H1 (cell line): ENCODE results near the gene PLEKHG5. TPM values are rescaled to one million over a fixed set of nuclear protein-coding genes. Genes with fewer than 3 reads are reported as not detected.

ENCODE experiments used
- CHD7 ChIP-seq: fragments of 300-600 bp; sonication (generic); IDR thresholded peaks from 2 replicates; pipeline ENCODE4 v1.7.1; 2012; ENCODE audit warnings: low read length, moderate library complexity, mild to moderate bottlenecking, inconsistent platforms; ENCODE audit not compliant: insufficient replicate concordance
- POLR2AphosphoS5 ChIP-seq: IDR thresholded peaks from 2 replicates; pipeline ENCODE4 v1.6.1; 2011; ENCODE audit warnings: low read depth, low read length
- polyA plus RNA-seq, 7 experiments: library from polyadenylated mRNA; depleted of rRNA in 3 of 7; stranded (reverse) in 5 of 7; unstranded in 2 of 7; fragments of >200 nt in 5 of 7; fragments of 200-250 nt in 2 of 7; gene quantifications; 1 replicate in 5 of 7; 2 replicates in 1 of 7; 4 replicates in 1 of 7; pipeline versions ENCODE4 v1.2.1 to v1.2.3, GENCODE V29; 2011 to 2013; ENCODE audit warnings: missing spikeins in 2 of 7, mixed read lengths in 2 of 7
- total RNA-seq: library from RNA; stranded (reverse); fragmentation: NEBNext Ultra II Directional; extraction: Animal tissue kit (Norgen Biotek cat#: 25700); gene quantifications from 2 replicates; pipeline ENCODE4 v1.2.1, GENCODE V29; 2021

The PLEKHG5 gene
- total and polyA plus RNA-seq, 2 of the 8 experiments (the other 6 are each of a cell fraction or from before 2014, with no cell fraction given): 10.4 to 13.8 TPM

- TF ChIP-seq CHD7: no peak
- TF ChIP-seq POLR2AphosphoS5: no peak
Observed at GRCh38 chr1:6501279-6501813, 9.9 kb upstream of the PLEKHG5 start (continued).
